Hypothalamus (tissue), 51 donors: ENCODE results near the gene NUDT22.
A peak's percentile ranks its signal among the peaks of the same experiment; 100 is the strongest.

ENCODE experiments used
- DNase-seq, 51 donors: peaks; one replicate each; lab custom pipeline; 2025; lab: John Stamatoyannopoulos, UW

NUDT22 gene

DNA sequence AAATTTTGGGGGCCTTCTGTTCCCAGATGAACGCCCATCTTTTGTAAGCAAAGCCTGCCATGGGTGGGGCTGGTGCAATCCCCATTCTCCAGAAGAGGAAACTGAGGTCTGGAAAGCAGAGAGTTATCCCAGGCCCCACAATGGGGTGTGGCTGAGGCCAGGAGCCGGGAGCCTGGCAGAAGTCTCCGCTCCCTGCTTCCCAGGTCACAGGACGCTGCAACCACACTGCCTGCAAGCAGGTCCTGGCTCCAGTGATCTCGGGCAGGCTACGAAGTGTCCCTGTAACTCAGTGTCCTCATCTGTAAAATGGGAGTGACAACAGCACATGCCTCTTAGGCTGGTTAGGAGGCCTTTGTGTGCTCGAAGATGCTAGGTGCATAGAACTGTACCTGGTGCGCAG is 27.0 kb downstream of the NUDT22 start:
- DNase-seq, result no peak

DNA sequence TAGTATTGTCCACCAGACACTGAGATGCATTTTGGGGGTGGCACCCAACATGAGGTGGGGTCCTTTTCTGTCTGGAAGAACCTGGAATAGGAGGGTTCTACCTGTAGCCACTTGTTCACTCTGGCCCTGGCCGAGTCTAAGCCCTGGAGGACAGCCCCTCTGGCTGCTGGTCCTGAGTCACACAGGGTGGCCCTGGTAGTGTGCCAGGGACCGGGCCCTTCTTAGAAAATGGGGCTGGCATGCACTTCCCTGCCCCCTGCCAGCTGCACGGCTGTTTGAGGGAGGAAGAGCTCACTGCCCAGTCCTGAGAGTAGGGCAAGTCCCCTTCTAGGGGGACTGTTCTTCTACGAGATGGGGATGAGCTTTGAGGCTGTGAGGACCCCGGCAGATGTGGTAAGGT is 27.4 kb downstream of the NUDT22 start:
- peak in 34 of 51 donors; percentile 9 to 82 (median 52) for DNase-seq

GRCh38 chr11:64254326-64254725 is 28.3 kb downstream of the NUDT22 start:
- no peak for DNase-seq

DNA sequence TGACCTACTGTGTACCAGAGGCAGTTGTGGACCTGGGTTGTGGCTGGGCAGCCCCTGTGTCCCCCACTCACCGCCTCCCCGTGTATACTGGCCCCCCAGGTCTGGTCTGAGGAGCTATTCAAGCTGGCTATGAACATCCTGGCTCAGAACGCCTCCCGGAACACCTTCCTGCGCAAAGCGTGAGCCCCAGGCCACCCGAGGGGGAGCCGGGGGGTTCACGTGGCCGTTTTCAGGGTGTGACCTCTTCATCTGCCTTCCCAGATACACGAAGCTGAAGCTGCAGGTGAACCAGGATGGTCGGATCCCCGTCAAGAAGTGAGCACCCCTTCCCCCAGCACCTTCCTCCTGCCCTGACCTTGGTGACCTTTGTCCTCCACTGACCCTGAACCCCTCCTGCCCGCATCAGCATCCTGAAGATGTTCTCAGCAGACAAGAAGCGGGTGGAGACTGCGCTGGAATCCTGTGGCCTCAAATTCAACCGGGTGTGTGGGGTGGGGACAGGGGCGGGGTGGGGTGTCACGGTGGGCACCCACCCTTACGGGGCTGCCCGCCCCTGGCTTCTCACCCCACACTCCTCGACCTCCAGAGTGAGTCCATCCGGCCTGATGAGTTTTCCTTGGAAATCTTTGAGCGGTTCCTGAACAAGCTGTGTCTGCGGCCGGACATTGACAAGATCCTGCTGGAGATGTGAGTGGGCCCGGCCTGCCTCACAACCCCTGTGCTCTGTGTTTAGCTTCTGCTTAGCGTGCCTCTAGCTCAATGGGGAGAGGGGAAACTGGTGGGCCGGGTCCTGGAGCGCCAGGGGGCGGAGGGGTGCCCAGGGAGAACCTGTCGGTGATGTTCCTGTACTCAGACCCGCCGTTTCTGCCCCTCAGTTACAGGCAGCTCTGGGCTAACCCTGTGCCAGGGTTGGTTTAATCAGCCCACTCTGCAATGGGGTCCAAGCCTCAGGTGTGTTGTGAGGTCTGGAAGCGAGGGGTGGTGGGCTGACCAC is 29.4 kb downstream of the NUDT22 start:
- no peak for DNase-seq

DNA sequence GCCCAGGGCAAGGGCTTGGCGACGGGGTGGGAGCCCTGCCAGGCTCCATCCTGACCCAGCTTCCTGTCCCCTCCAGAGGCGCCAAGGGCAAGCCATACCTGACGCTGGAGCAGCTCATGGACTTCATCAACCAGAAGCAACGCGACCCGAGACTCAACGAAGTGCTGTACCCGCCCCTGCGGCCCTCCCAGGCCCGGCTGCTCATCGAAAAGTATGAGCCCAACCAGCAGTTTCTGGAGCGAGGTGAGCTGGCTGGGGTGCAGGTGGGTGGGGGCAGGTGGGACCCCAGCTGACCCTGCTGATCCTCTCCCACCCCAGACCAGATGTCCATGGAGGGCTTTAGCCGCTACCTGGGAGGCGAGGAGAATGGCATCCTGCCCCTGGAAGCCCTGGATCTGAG is 30.2 kb downstream of the NUDT22 start:
- no peak for DNase-seq

- DNase-seq, result no peak
Observed at GRCh38 chr11:64258356-64258755, 32.3 kb downstream of the NUDT22 start.

- no peak for DNase-seq
Observed at GRCh38 chr11:64258946-64259532, 33.0 kb downstream of the NUDT22 start.

GRCh38 chr11:64259533-64260067 is 33.5 kb downstream of the NUDT22 start:
- no peak for DNase-seq

DNA sequence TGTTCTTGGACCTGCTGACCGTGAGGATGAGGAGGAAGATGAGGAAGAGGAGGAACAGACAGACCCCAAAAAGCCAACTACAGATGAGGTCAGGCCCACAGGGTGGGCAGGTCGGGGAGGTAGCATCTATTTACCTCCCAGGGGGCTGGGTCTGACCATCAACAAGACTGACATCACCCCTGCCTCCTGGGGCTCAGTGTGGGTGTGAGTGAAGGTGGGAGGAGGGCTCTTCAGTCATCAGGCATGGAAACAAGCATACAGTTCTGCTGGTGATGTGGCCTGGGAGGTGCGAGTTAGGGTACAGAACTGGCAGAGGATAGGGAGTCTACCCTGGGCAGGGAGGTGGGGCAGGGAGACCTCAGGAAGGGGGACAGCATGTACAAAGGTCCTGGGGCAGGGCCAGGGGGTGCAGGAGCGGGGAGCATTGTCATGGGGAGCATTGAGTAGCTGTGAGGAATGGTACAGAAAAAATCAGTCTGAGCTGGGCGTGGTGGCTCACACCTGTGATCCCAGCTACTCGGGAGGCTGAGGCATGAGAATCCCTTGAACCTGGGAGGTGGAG is 34.2 kb downstream of the NUDT22 start:
- no peak for DNase-seq

DNA sequence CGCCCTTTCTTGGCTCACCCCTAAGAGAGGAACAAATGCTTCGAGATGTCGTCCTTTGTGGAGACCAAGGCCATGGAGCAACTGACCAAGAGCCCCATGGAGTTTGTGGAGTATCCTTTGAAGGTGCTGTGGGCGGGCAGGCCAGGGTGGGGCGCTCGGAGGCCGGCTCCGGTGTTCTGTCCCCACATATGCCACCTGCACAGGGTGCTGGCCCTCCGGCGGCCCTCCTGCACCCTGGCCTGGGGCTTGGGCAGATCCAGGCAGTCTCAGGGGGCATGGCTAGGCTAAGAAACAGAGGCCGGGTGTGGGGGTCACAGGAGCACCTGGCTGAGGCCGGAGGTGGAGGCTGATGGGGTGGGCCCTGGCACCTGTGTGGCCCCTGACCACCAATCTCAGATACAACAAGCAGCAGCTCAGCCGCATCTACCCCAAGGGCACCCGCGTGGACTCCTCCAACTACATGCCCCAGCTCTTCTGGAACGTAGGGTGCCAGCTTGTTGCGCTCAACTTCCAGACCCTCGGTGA is 35.5 kb downstream of the NUDT22 start:
- DNase-seq, result no peak

GRCh38 chr11:64262271-64263002 is 36.4 kb downstream of the NUDT22 start:
- DNase-seq, result no peak

GRCh38 chr11:64263021-64263946 is 37.2 kb downstream of the NUDT22 start:
- no peak for DNase-seq

GRCh38 chr11:64263947-64264317 is 37.9 kb downstream of the NUDT22 start:
- no peak for DNase-seq

DNA sequence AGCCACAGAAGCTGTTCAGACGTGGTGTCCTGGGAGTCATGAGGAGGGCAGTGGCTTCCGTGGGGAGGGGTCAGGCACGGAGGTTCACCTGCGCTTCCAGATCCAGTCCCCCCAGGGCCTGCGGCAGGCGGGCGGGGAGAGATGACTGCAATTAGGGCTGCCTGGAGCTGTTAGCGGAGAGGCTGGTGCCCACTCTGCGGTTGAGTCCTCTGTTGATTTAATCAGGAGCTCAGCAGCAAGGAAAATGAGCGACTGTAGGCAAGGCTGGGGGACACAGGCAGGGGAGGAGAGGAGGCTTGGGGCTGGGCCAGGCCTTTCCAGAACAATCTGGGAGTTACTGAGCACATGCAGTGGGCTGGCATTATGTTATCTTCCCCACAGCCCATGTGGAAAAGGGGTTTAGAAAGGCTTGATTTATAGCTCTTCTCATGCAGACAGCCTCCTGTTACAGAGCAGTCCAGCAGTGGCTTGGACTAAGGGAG is 38.3 kb downstream of the NUDT22 start:
- no peak for DNase-seq

- DNase-seq, result no peak
Observed at GRCh38 chr11:64265176-64266160, 39.4 kb downstream of the NUDT22 start.

DNA sequence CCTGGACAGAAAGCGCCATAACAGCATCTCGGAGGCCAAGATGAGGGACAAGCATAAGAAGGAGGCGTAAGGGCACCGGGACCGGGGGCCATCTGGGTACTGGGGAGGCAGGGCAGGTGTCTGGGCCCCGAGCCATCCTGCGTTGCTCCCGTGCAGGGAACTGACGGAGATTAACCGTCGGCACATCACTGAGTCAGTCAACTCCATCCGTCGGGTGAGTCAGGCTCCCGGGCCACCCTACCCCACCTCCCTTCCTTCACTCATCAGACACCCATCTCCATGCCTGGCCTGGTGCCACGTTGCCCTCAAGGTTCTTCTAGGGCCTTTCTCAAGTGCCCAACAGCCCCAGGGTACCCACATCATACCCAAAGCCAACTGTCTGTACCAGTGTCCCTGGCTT is 40.3 kb downstream of the NUDT22 start:
- no peak for DNase-seq

GRCh38 chr11:64267207-64267945 is 41.3 kb downstream of the NUDT22 start:
- no peak for DNase-seq
